Fibroblast of skin of scalp (primary cell): ENCODE results near the gene FIS1.
"Not testable (repeated sequence)": the region's sequence is repeated elsewhere in the genome, so short reads cannot be mapped to it uniquely, and the experiment has no call there.

ENCODE experiments used
- DNase-seq: peaks from one replicate; pipeline ENCODE4 v3.0.0-alpha.2; 2013

Gene FIS1

GRCh38 chr7:101203740-101204738 is 40.8 kb downstream of the FIS1 start:
- peak; percentile 34 for DNase-seq

DNA sequence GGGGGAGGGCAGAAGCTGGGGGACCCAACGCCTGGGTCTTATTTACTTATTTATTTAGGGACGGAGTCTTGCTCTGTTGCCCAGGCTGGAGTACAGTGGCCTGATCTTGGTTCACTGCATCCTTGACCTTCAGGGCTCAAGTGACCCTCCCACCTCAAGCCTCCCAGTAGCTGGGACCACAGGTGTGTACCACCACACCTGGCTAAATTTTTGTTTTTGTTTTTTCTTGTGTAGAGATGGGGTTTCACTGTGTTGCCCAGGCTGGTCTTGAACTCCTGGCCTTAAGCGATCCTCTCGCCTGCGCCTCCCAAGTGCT is 42.3 kb downstream of the FIS1 start:
- no peak for DNase-seq

DNA sequence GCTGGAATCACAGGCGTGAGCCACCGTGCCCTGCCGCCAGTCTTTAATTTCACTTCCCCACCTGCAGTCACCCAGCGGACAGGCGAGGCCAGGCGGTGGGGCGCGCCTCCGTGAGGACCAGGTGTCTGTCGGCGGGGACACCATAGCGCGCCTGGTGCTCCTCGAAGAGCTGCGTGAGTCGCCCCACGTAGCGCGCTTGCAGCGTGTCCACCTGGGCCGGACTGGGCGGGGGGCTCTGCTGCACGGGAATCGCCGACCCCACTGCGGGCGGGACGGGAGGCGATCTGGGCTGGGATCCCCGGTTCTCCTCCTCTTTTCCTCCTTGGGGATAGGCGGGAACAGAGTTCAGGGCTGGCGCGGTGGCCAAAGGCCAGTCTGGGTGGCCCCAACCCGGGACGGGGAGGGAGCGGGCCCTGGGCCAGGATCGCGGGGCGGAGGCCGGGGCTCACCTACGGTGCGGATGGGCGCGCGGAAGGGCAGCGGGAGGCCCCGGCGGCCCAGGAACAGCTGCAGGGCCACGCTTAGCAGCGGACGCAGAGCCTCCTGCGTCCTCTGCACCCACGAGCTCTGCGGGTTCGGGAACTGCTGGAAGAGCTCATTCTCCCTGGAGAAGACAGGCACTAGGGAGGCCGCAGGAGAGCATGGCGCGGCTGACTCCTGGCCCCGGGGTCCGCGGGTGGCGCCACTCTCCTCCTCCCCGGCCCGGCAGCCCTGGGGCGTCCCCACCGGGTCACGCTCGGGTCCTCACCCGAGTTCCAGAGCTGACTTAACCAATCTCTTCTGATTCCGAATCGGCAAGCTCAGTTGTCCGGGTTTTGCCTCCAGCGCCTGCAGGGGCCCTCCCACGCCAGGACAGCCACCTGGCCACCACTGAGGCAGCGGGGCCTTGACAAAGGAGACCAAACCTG is 42.9 kb downstream of the FIS1 start:
- no peak for DNase-seq

DNA sequence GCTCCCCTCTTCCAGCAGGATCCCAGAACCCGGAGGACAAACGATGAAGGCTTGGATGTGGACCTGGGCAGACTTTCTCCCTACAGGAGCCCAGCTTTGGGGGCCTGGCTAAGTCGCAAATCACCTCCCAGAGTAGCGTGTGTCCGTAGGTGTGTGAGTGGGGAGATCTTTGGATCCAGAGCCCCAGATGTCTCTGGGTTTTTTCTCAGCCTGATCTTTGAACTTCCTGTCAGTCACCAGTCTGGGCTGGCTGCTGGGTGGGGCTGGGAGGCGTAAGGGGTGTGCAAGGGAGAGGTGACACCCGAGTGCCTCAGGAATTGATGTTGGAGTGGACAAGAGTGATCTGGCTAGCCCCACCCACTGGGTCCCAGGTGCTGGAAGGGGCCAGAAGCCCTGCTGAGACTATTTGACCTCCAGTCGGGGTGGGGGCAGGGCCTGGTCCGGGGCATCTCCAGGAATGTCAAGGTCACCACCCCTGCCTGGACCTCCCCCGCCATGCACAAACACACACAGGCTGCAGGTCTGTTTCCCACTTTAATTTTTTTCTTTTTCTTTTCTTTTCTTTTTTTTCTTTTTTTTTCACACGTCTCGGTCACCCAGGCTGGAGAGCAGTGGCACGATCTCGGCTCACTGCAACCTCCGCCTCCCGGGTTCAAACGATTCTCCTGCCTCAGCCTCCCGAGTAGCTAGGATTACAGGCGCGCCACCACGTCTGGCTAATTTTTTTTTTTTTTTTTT is 43.9 kb downstream of the FIS1 start, which contains the start of gene MOGAT3:
Gene MOGAT3, minus strand, starts transcription at position 175 of the 738 bp plus-strand sequence. CDS start 182 bp downstream, outside the sequence.
- DNase-seq, result no peak

- DNase-seq, result no peak
These were observed 44.4 kb downstream of the FIS1 start for GRCh38 chr7:101200504-101200861.

DNA sequence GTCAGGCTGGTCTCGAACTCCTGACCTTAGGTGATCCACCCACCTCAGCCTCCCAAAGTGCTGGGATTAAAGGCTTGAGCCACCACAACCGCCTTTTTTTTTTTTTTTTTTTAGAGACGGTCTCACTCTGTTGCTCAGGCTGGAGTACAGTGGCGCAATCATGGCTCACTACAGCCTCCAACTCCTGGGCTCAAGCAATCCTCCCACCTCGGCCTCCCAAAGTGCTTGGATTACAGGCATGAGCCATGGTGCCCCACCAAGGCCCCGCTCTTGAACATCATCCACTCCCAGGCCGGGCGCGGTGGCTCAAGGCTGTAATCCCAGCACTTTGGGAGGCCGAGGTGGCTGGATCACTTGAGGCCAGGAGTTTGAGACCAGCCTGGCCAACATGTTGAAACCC is 45.4 kb downstream of the FIS1 start:
- DNase-seq, result not testable (repeated sequence)

DNA sequence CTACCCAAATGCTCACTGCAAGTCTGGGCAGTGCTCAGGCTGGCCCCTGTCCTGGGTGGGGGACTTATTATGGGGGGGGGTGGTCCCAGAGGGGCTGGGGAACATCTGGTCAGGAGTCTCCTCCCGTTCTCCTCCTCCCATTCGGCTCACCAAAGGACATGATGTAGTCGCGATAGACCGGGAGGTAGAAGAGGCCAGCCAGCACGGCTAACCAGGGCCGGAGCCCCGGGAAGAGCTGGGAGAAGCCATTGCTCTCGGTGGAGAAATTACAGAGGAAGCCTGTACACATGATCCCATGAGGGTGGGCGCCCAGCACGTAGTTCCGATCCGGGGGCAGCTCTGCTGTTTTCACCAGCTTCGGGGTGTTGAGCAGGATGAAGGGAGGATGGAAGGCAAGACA is 46.4 kb downstream of the FIS1 start:
- DNase-seq, result no peak

DNA sequence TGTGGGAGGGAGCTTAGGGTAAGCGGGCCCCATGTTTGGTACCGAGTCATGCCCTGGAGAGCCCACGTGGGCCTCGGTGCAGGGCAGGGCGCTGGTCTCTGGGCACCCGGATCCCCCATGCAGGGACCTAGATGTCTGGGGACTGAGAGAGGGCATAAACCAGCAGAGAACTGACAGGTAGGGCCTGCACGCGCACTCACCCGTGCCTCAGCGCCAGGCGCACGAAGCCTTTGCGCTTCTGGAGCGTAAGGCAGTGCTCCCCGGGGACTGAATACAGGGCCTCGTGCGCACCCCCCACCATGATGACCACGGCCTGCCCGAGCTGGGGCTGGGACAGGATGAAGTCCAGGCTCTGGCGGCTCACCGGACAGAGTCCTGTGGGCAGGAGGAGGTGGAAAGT is 46.9 kb downstream of the FIS1 start:
- no peak for DNase-seq

DNA sequence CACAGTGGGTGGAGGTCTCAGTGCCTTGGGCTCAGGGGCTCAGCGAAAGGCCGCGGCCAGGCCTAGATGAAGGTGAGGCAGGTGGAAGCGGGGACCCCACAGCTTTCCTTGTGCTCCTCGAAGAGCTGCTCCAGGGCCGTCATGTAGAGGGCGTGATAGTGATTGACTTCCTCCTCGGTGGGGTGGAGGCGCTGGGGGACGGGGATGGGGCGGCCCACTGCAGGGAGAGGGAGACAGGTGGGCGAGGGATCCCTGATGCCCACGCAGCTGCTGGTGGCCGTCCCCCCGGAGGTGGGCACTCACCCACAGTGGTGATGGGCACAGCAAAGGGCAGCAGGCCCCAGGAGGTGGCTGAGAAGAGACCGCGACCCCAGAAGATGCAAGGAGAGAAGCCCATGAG is 49.0 kb downstream of the FIS1 start:
- DNase-seq, result no peak
